Fibroblast of skin of back (primary cell): ENCODE measurements around the gene HIP1.
"Not testable (repeated sequence)": the region's sequence is repeated elsewhere in the genome, so short reads cannot be mapped to it uniquely, and the experiment has no call there.

Experiments
- DNase-seq: peaks from one replicate; pipeline ENCODE4 v3.0.0-alpha.2; 2013

HIP1 gene

GRCh38 chr7:75569629-75570282, 169.0 kb downstream of the HIP1 start:
- not testable (repeated sequence) for DNase-seq

- DNase-seq = no peak
These were observed 170.7 kb downstream of the HIP1 start for GRCh38 chr7:75567948-75568595.

GRCh38 chr7:75565132-75565837, 173.5 kb downstream of the HIP1 start:
- DNase-seq = peak; percentile 95

- no peak for DNase-seq
These were observed 175.6 kb downstream of the HIP1 start for GRCh38 chr7:75563171-75563570.

GRCh38 chr7:75559976-75560365, 178.8 kb downstream of the HIP1 start:
- DNase-seq = no peak

- DNase-seq = no peak
These were observed 179.3 kb downstream of the HIP1 start for GRCh38 chr7:75559355-75559975.

- DNase-seq = not testable (repeated sequence)
These were observed 181.9 kb downstream of the HIP1 start for GRCh38 chr7:75556835-75557234.

GRCh38 chr7:75555736-75556135, 183.0 kb downstream of the HIP1 start:
- no peak for DNase-seq

- DNase-seq = no peak
These were observed 192.3 kb downstream of the HIP1 start for GRCh38 chr7:75546237-75547015.

- DNase-seq = no peak
These were observed 201.0 kb downstream of the HIP1 start for GRCh38 chr7:75537731-75538130.

- no peak for DNase-seq
These were observed 201.7 kb downstream of the HIP1 start for GRCh38 chr7:75536940-75537538.

GRCh38 chr7:75536491-75536890, 202.2 kb downstream of the HIP1 start:
- DNase-seq = no peak

GRCh38 chr7:75534727-75535307, 203.9 kb downstream of the HIP1 start:
- DNase-seq = peak; percentile 86

- DNase-seq = no peak
These were observed 204.8 kb downstream of the HIP1 start for GRCh38 chr7:75533926-75534325.

- DNase-seq = no peak
These were observed 206.1 kb downstream of the HIP1 start for GRCh38 chr7:75532639-75533038.

GRCh38 chr7:75531359-75531821, 207.4 kb downstream of the HIP1 start:
- peak; percentile 11 for DNase-seq

GRCh38 chr7:75527224-75527722, 211.5 kb downstream of the HIP1 start:
- not testable (repeated sequence) for DNase-seq

GRCh38 chr7:75521727-75522126, 217.0 kb downstream of the HIP1 start:
- DNase-seq = not testable (repeated sequence)

- DNase-seq = not testable (repeated sequence)
These were observed 219.9 kb downstream of the HIP1 start for GRCh38 chr7:75518842-75519241.

- not testable (repeated sequence) for DNase-seq
These were observed 229.7 kb downstream of the HIP1 start for GRCh38 chr7:75509033-75509432.

- not testable (repeated sequence) for DNase-seq
These were observed 246.7 kb downstream of the HIP1 start, which contains the start of gene SPDYE5 for GRCh38 chr7:75492020-75492419. Gene SPDYE5, plus strand, starts transcription at chr7:75492320. Its CDS starts 1,728 bp downstream, at chr7:75494048.
